Left ventricle myocardium inferior (tissue), 1 donor: Measurements from ENCODE around the gene HSF2BP. TPM values are rescaled to one million over a fixed set of nuclear protein-coding genes. Genes with fewer than 3 reads are reported as not detected.

ENCODE experiments used
- DNase-seq: peaks from one replicate; pipeline ENCODE4 v3.0.0-alpha.2; 2020
- H3K27ac ChIP-seq: fragments of 200-600 bp; replicated peaks from 2 replicates; pipeline ENCODE4 v1.8.0; 2021
- H3K27me3 ChIP-seq: fragments of 200-600 bp; 2 replicates; pipeline ENCODE4 v1.8.0; 2021; ENCODE audit warnings: low read depth
- H3K36me3 ChIP-seq: fragments of 200-600 bp; 2 replicates; pipeline ENCODE4 v1.8.0; 2021
- H3K4me1 ChIP-seq: fragments of 200-600 bp; 2 replicates; pipeline ENCODE4 v1.8.0; 2021
- H3K4me3 ChIP-seq: fragments of 200-600 bp; 2 replicates; pipeline ENCODE4 v1.8.0; 2021; ENCODE audit warnings: mild to moderate bottlenecking, moderate library complexity
- H3K9me3 ChIP-seq: fragments of 200-600 bp; replicated peaks from 2 replicates; pipeline ENCODE4 v1.8.0; 2021
- intact Hi-C: fragments of 100-400 bp; cut with micrococcal nuclease; formaldehyde crosslinking; loops from one replicate; pipeline ENCODE4 v1.11.0; 2022
- total RNA-seq: library from RNA; stranded (reverse); fragmentation: NEBNext Ultra II Directional; extraction: Animal tissue kit (Norgen Biotek cat#: 25700); gene quantifications from one replicate; pipeline ENCODE4 v1.2.1, GENCODE V29; 2021
- TF ChIP-seq, protein P1 (sequence below): fragments of 200-600 bp; IDR thresholded peaks from 2 replicates; pipeline ENCODE4 v1.8.0; 2021; ENCODE audit warnings: antibody characterized with exemption, mild to moderate bottlenecking, borderline replicate concordance
- donor health status: DM: no; HTN: yes; CAD: no; lungs with severe emphysema.

HSF2BP gene
- total RNA-seq, 1 donor from 2014 or later: 0.16 TPM

DNA sequence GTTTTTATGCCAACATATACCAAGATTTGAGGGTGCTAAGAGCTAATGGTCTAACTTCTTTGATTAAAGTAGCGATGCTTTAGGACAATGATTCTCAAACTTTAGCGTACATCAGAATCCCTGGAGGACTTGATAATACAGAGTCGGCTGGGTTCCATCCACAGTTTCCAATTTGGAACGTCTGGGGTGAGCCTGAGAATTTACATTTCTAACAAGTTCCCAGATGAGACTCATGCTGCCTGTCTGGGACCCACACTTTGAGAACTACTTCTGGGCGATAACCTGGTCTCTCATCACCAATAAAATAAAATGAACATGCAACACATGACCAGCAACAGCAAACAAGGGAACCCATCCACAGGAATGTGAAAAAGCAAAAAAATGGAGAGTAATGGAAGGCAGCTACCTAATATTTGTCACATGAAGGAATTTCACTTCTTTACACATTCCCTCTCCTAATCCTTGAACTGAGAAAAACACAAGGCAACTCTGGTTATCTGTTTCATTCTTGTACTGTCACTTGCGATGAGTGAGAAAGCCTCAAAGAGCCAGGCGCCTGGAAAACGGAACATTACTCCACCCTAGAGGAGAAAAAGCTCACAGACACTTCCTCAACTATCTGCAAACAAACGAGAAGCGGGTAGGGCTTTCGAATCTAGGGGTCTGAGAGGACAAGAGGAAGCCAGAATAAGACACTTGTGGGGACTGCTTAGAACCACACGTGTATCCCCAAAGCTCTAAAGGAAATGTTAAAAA, 14.0 kb downstream of the HSF2BP start:
- TF ChIP-seq, protein P1, sequence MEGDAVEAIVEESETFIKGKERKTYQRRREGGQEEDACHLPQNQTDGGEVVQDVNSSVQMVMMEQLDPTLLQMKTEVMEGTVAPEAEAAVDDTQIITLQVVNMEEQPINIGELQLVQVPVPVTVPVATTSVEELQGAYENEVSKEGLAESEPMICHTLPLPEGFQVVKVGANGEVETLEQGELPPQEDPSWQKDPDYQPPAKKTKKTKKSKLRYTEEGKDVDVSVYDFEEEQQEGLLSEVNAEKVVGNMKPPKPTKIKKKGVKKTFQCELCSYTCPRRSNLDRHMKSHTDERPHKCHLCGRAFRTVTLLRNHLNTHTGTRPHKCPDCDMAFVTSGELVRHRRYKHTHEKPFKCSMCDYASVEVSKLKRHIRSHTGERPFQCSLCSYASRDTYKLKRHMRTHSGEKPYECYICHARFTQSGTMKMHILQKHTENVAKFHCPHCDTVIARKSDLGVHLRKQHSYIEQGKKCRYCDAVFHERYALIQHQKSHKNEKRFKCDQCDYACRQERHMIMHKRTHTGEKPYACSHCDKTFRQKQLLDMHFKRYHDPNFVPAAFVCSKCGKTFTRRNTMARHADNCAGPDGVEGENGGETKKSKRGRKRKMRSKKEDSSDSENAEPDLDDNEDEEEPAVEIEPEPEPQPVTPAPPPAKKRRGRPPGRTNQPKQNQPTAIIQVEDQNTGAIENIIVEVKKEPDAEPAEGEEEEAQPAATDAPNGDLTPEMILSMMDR: peak; percentile 68
- no peak for DNase-seq
- H3K27me3 ChIP-seq: no peaks in the 10 kb centered on the region
- no peaks in the 10 kb centered on the region for H3K9me3 ChIP-seq
- peak overlapping the region; percentile 71 for H3K27ac ChIP-seq
- intact Hi-C loops: no loop called here
- peak overlapping the region; percentile 13 for H3K4me3 ChIP-seq
- no peaks in the 10 kb centered on the region for H3K36me3 ChIP-seq
- H3K4me1 ChIP-seq: peaks cover 16% of the 10 kb centered on the region

DNA sequence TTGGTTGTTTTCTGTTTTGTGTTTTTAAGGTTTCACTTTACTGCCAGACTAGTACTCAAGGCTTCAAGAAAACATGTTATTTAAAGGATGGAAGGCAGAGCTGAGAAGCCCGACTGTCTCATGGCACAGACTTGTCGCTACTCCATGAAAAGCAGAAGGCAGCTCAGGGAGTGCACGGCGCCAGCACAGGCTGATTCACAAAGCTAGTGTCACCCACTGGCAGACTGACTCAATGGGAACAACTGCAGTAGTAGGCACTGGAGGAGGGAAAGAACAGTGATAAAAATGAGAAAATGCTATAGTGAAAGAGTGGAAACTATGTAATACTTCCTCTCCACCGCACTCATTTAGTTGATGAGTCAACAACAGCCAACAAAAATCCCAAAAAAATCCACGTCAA, 14.7 kb downstream of the HSF2BP start:
- Histone ChIP-seq H3K9me3 (no peaks in the 10 kb centered on the region), H3K27ac (no peak overlapping the region), H3K36me3 (no peaks in the 10 kb centered on the region), H3K4me1 (peaks cover 16% of the 10 kb centered on the region), H3K27me3 (no peaks in the 10 kb centered on the region), H3K4me3 (no peak overlapping the region)
- no peak for DNase-seq
- intact Hi-C loops: no loop called here
- TF ChIP-seq, protein P1: no peak

DNA sequence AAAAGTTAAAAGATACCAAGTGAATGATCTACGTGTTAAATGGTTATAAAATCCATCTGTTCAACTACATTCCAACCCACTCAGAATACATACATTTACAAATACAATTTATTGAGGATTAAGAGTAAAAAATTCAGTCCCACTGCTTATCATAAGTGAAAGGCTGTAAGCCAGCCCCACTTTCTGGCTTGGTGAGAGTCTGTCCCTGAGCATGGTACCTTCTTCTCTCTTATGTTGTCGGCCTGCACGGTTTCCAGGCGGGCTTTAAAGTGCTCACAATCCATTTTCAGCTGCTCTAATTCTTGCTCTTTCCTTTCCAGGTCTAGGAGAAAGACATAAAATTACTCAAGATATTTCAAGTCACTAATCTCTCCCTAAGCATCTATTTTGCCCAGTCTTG, 15.2 kb downstream of the HSF2BP start:
- DNase-seq: no peak
- TF ChIP-seq, protein P1: no peak
- H3K27me3 ChIP-seq: no peaks in the 10 kb centered on the region
- no peaks in the 10 kb centered on the region for H3K36me3 ChIP-seq
- H3K4me3 ChIP-seq: no peak overlapping the region
- intact Hi-C loops: no loop called here
- no peaks in the 10 kb centered on the region for H3K9me3 ChIP-seq
- peaks cover 16% of the 10 kb centered on the region for H3K4me1 ChIP-seq
- no peak overlapping the region for H3K27ac ChIP-seq

DNA sequence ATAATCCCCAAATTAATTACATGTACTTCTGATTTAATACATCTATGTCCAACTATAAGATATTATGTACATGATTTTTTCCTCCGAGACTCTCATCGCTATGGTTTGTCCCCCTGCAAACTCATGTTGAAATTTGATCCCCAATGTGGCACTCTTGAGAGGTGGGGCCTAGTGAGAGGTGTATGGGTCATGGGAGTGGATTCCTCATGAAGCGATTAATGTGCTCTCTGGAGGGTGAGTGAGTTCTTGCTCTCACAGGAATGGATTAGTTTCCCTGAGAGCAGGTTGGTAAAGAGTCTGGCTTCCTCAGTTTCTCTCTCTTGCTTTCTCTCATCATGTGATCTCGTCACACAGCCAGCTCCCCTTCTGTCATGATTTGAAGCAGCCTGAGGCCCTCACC, 16.1 kb downstream of the HSF2BP start:
- Histone ChIP-seq H3K27ac (no peak overlapping the region), H3K4me1 (peaks cover 16% of the 10 kb centered on the region), H3K36me3 (no peaks in the 10 kb centered on the region), H3K4me3 (no peak overlapping the region), H3K9me3 (no peaks in the 10 kb centered on the region), H3K27me3 (no peaks in the 10 kb centered on the region)
- no peak for DNase-seq
- TF ChIP-seq, protein P1: no peak
- intact Hi-C loops: no loop called here

DNA sequence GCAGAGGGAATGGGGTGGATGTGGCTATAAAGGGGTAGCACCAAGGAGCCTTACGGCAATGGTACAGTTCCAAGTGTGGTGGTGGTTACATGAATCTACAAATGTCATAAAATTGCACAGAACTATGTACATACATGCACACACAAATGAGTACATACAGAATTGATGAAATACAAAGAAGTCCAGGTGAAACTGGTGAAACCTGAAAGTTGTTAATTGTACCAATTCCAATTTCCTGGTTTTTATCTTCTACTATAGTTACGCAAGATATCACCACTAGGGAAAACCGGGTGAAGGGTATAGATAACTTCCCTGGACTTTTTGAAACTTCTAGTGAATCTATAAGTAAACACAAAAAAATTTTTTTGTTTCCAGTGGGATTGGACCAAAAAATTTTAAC, 18.9 kb downstream of the HSF2BP start:
- Histone ChIP-seq H3K27me3 (no peaks in the 10 kb centered on the region), H3K36me3 (no peaks in the 10 kb centered on the region), H3K4me3 (no peak overlapping the region), H3K4me1 (peaks cover 4% of the 10 kb centered on the region), H3K9me3 (no peaks in the 10 kb centered on the region), H3K27ac (no peak overlapping the region)
- DNase-seq: no peak
- intact Hi-C loops: no loop called here
- TF ChIP-seq, protein P1: no peak
